GM12872 (cell line): Measurements from ENCODE around the gene TMX4.

Source experiments
- CTCF ChIP-seq: IDR thresholded peaks from 3 replicates; pipeline ENCODE4 v1.5.1; 2011; ENCODE audit warnings: low read depth, mild to moderate bottlenecking, low read length, moderate library complexity; ENCODE audit not compliant: insufficient read depth

The TMX4 gene

GRCh38 chr20:7935027-7935551, 84.5 kb downstream of the TMX4 start:
- no peak for TF ChIP-seq CTCF

- no peak for TF ChIP-seq CTCF
These were observed 86.2 kb downstream of the TMX4 start for GRCh38 chr20:7933346-7933745.

GRCh38 chr20:7930343-7930742, 89.2 kb downstream of the TMX4 start:
- TF ChIP-seq CTCF, result no peak
